GM23338 (cell line): ENCODE data around the gene PLXNB2. TPM values are rescaled to one million over a fixed set of nuclear protein-coding genes. Genes with fewer than 3 reads are reported as not detected.

ENCODE experiments used
- ATAC-seq: fragments of 200-7000 bp; cut with Tn5 transposase; 3 replicates; pipeline ENCODE4 v1.9.1; 2020
- DNase-seq: peaks from one replicate; pipeline ENCODE4 v3.0.0-alpha.2; 2015; ENCODE audit warnings: low spot score
- H2AFZ ChIP-seq: fragments of 200-600 bp; sonication (generic); 2 replicates; pipeline ENCODE4 v1.8.0; 2016; ENCODE audit warnings: antibody characterized with exemption, mild to moderate bottlenecking, moderate library complexity
- H3F3A ChIP-seq: fragments of 200-600 bp; sonication (generic); replicated peaks from 2 replicates; pipeline ENCODE4 v1.8.0; 2017; ENCODE audit warnings: antibody characterized with exemption, mixed run types, low read depth
- H3K27ac ChIP-seq: fragments of 200-600 bp; sonication (generic); 2 replicates; pipeline ENCODE4 v1.6.1; 2016; ENCODE audit warnings: low read depth
- H3K27me3 ChIP-seq: fragments of 200-600 bp; sonication (generic); 2 replicates; pipeline ENCODE4 v1.8.0; 2016; ENCODE audit warnings: mild to moderate bottlenecking, mixed run types, moderate library complexity; ENCODE audit not compliant: insufficient read depth
- H3K36me3 ChIP-seq: fragments of 200-600 bp; sonication (generic); 2 replicates; pipeline ENCODE4 v1.8.0; 2016; ENCODE audit warnings: mild to moderate bottlenecking; ENCODE audit not compliant: insufficient read depth
- H3K4me1 ChIP-seq: fragments of 200-600 bp; sonication (generic); 2 replicates; pipeline ENCODE4 v1.8.0; 2016; ENCODE audit warnings: mild to moderate bottlenecking, moderate library complexity; ENCODE audit not compliant: insufficient read depth
- H3K4me2 ChIP-seq: fragments of 200-600 bp; sonication (generic); 2 replicates; pipeline ENCODE4 v1.7.1; 2017; ENCODE audit warnings: mixed run types
- H3K4me3 ChIP-seq: fragments of 200-600 bp; sonication (generic); 2 replicates; pipeline ENCODE4 v1.6.1; 2016; ENCODE audit warnings: mixed run types
- H3K79me2 ChIP-seq: fragments of 200-600 bp; sonication (generic); replicated peaks from 2 replicates; pipeline ENCODE4 v1.8.0; 2017; ENCODE audit warnings: mild to moderate bottlenecking; ENCODE audit not compliant: insufficient read depth
- H3K9me2 ChIP-seq: fragments of 200-600 bp; sonication (generic); 2 replicates; pipeline ENCODE4 v1.8.0; 2017; ENCODE audit not compliant: insufficient read depth
- H4K20me1 ChIP-seq: fragments of 200-600 bp; sonication (generic); replicated peaks from 2 replicates; pipeline ENCODE4 v1.8.0; 2017; ENCODE audit warnings: mild to moderate bottlenecking; ENCODE audit not compliant: insufficient read depth
- H3K27ac Mint-ChIP-seq: 2 replicates; pipeline ENCODE4 v1.8.0; 2020; ENCODE audit warnings: inconsistent platforms, mild to moderate bottlenecking, moderate library complexity, mixed read lengths
- H3K27me3 Mint-ChIP-seq: 3 replicates; pipeline ENCODE4 v1.8.0; 2022; ENCODE audit warnings: low read depth, mild to moderate bottlenecking, moderate library complexity, mixed read lengths, inconsistent platforms; ENCODE audit not compliant: insufficient read depth, poor library complexity
- H3K36me3 Mint-ChIP-seq: 3 replicates; pipeline ENCODE4 v1.8.0; 2021; ENCODE audit warnings: low read depth, mild to moderate bottlenecking, inconsistent platforms, moderate library complexity, mixed read lengths
- H3K4me1 Mint-ChIP-seq: 3 replicates; pipeline ENCODE4 v1.8.0; 2020; ENCODE audit warnings: mild to moderate bottlenecking, inconsistent platforms, mixed read lengths
- H3K4me3 Mint-ChIP-seq: 3 replicates; pipeline ENCODE4 v1.8.0; 2021; ENCODE audit warnings: moderate library complexity, mild to moderate bottlenecking, inconsistent platforms, mixed read lengths
- H3K9me3 Mint-ChIP-seq: 3 replicates; pipeline ENCODE4 v1.8.0; 2020; ENCODE audit warnings: moderate library complexity, mild to moderate bottlenecking, inconsistent platforms, mixed read lengths
- polyA plus RNA-seq: library from polyadenylated mRNA; unstranded; fragments of >200 nt; fragmentation: Nextera tagmentation; extraction: Ambion mirVana; gene quantifications from 2 replicates; pipeline ENCODE4 v1.2.1, GENCODE V29; 2016
- total RNA-seq: library from RNA; depleted of rRNA; stranded (reverse); fragments of >200 nt; shearing (Covaris generic); gene quantifications from 2 replicates; pipeline ENCODE4 v1.2.3, GENCODE V29; 2014
- TF ChIP-seq, protein P1 (sequence below), 2 experiments: fragments of 200-600 bp in 1 of 2; sonication (generic) in 1 of 2; conservative IDR thresholded peaks; 2 replicates each; pipeline versions ENCODE4 v1.5.1 to v1.6.1; 2016 to 2017; ENCODE audit warnings: antibody characterized with exemption in 2 of 2, low read depth in 2 of 2, mild to moderate bottlenecking in 2 of 2, moderate library complexity in 1 of 2
- TF ChIP-seq, protein P2 (sequence below): fragments of 250-450 bp; sonication (Bioruptor Pico); IDR thresholded peaks from 2 replicates; pipeline ENCODE4 v1.5.0; 2020; ENCODE audit warnings: mild to moderate bottlenecking, moderate library complexity

PLXNB2 gene
- total and polyA plus RNA-seq, 2 experiments from 2014 or later, result 29.1 to 66.3 TPM

DNA sequence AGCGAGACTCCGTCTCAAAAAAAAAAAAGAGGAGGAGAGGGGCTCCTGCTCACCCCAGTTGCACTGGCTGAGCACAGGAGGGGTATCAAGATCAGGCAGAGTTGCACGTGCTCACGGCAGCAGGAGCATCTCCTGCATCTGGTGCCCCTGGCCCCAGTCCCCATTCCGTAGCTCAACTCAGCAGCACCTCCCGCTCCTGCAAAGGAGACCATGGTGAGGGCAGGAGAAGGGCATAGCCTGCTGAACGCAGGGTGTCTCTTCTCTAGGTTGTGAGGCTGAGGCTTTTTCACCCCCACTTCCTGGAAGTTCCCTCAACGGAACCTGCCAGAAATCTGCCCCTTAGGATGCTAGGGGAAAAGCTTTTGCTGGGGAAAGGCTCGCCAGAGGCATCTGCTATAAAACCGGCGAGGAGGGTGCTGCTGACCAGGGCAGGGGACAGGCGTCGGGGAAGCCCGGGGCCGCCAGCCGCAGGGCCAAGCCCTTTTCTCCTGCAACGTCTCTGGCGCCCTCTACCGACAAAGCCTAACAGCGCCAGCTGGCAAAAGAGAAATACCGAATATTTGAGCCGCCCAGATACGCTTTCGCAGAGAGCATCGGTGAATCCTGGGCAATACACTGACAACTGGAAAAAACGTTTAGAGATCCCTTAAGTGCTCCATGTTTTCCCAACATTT, 34.7 kb upstream of the PLXNB2 start:
- peaks cover 6% of the 10 kb centered on the region for H3K27me3 Mint-ChIP-seq
- peak overlapping the region; percentile 75 for H3K27ac Mint-ChIP-seq
- Histone ChIP-seq H2AFZ (peak overlapping the region; percentile 98), H3K9me2 (no peaks in the 10 kb centered on the region), H3K27ac (peak overlapping the region; percentile 74; the same call in 1 of the 2 replicates), H4K20me1 (no peaks in the 10 kb centered on the region), H3K79me2 (peaks cover 5% of the 10 kb centered on the region), H3K4me1 (no peaks in the 10 kb centered on the region), H3K4me3 (peak overlapping the region; percentile 64), H3K4me2 (peak overlapping the region; percentile 84), H3K36me3 (no peaks in the 10 kb centered on the region), H3F3A (peaks cover 27% of the 10 kb centered on the region), H3K27me3 (no peaks in the 10 kb centered on the region)
- no peaks in the 10 kb centered on the region for H3K36me3 Mint-ChIP-seq
- peaks cover 2% of the 10 kb centered on the region; the same call in 1 of the 3 replicates for H3K4me1 Mint-ChIP-seq
- H3K9me3 Mint-ChIP-seq, result no peaks in the 10 kb centered on the region
- peak; percentile 97 for DNase-seq
- TF ChIP-seq, protein P1, sequence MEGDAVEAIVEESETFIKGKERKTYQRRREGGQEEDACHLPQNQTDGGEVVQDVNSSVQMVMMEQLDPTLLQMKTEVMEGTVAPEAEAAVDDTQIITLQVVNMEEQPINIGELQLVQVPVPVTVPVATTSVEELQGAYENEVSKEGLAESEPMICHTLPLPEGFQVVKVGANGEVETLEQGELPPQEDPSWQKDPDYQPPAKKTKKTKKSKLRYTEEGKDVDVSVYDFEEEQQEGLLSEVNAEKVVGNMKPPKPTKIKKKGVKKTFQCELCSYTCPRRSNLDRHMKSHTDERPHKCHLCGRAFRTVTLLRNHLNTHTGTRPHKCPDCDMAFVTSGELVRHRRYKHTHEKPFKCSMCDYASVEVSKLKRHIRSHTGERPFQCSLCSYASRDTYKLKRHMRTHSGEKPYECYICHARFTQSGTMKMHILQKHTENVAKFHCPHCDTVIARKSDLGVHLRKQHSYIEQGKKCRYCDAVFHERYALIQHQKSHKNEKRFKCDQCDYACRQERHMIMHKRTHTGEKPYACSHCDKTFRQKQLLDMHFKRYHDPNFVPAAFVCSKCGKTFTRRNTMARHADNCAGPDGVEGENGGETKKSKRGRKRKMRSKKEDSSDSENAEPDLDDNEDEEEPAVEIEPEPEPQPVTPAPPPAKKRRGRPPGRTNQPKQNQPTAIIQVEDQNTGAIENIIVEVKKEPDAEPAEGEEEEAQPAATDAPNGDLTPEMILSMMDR (conservative IDR thresholded peaks at IDR 0.05; ENCODE audit: low read depth in 2 of 2), result peak; percentile 88 to 91
- TF ChIP-seq, protein P2, sequence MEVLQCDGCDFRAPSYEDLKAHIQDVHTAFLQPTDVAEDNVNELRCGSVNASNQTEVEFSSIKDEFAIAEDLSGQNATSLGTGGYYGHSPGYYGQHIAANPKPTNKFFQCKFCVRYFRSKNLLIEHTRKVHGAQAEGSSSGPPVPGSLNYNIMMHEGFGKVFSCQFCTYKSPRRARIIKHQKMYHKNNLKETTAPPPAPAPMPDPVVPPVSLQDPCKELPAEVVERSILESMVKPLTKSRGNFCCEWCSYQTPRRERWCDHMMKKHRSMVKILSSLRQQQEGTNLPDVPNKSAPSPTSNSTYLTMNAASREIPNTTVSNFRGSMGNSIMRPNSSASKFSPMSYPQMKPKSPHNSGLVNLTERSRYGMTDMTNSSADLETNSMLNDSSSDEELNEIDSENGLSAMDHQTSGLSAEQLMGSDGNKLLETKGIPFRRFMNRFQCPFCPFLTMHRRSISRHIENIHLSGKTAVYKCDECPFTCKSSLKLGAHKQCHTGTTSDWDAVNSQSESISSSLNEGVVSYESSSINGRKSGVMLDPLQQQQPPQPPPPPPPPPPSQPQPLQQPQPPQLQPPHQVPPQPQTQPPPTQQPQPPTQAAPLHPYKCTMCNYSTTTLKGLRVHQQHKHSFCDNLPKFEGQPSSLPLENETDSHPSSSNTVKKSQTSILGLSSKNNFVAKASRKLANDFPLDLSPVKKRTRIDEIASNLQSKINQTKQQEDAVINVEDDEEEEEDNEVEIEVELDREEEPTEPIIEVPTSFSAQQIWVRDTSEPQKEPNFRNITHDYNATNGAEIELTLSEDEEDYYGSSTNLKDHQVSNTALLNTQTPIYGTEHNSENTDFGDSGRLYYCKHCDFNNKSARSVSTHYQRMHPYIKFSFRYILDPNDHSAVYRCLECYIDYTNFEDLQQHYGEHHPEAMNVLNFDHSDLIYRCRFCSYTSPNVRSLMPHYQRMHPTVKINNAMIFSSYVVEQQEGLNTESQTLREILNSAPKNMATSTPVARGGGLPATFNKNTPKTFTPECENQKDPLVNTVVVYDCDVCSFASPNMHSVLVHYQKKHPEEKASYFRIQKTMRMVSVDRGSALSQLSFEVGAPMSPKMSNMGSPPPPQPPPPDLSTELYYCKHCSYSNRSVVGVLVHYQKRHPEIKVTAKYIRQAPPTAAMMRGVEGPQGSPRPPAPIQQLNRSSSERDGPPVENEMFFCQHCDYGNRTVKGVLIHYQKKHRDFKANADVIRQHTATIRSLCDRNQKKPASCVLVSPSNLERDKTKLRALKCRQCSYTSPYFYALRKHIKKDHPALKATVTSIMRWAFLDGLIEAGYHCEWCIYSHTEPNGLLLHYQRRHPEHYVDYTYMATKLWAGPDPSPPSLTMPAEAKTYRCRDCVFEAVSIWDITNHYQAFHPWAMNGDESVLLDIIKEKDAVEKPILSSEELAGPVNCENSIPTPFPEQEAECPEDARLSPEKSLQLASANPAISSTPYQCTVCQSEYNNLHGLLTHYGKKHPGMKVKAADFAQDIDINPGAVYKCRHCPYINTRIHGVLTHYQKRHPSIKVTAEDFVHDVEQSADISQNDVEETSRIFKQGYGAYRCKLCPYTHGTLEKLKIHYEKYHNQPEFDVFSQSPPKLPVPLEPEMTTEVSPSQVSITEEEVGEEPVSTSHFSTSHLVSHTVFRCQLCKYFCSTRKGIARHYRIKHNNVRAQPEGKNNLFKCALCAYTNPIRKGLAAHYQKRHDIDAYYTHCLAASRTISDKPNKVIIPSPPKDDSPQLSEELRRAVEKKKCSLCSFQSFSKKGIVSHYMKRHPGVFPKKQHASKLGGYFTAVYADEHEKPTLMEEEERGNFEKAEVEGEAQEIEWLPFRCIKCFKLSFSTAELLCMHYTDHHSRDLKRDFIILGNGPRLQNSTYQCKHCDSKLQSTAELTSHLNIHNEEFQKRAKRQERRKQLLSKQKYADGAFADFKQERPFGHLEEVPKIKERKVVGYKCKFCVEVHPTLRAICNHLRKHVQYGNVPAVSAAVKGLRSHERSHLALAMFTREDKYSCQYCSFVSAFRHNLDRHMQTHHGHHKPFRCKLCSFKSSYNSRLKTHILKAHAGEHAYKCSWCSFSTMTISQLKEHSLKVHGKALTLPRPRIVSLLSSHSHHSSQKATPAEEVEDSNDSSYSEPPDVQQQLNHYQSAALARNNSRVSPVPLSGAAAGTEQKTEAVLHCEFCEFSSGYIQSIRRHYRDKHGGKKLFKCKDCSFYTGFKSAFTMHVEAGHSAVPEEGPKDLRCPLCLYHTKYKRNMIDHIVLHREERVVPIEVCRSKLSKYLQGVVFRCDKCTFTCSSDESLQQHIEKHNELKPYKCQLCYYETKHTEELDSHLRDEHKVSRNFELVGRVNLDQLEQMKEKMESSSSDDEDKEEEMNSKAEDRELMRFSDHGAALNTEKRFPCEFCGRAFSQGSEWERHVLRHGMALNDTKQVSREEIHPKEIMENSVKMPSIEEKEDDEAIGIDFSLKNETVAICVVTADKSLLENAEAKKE (CRISPR knock-in tag), result no peak
- peak; percentile 85 for ATAC-seq
- H3K4me3 Mint-ChIP-seq, result peak overlapping the region; percentile 77
